DND-41 (cell line): ENCODE data around the gene PHB1.

Experiments
- CTCF ChIP-seq: IDR thresholded peaks from 2 replicates; pipeline ENCODE4 v1.5.1; 2012; ENCODE audit warnings: borderline replicate concordance, low read length, moderate library complexity, mild to moderate bottlenecking; ENCODE audit not compliant: poor library complexity, severe bottlenecking; ENCODE audit errors: extremely low read depth
- EZH2 ChIP-seq: IDR thresholded peaks from 3 replicates; pipeline ENCODE4 v1.6.1; 2012; ENCODE audit warnings: borderline replicate concordance, low read depth, mild to moderate bottlenecking, moderate library complexity, low read length, inconsistent platforms; ENCODE audit not compliant: severe bottlenecking

- TF ChIP-seq CTCF, result no peak
- no peak for TF ChIP-seq EZH2
Observed at GRCh38 chr17:49370971-49371834, 43.5 kb downstream of the PHB1 start.
